Hepatocyte (in vitro differentiated cells): Measurements from ENCODE around the gene CAMSAP1.

Experiments used
- CTCF ChIP-seq: fragments of 200-600 bp; sonication (generic); IDR thresholded peaks from 2 replicates; pipeline ENCODE4 v1.5.1; 2016; ENCODE audit warnings: antibody characterized with exemption, mild to moderate bottlenecking; ENCODE audit not compliant: poor library complexity
- EZH2 ChIP-seq: fragments of 200-600 bp; sonication (generic); IDR thresholded peaks from 2 replicates; pipeline ENCODE4 v1.6.1; 2016; ENCODE audit warnings: antibody characterized with exemption, mild to moderate bottlenecking, borderline replicate concordance
- EZH2phosphoT487 ChIP-seq: fragments of 200-600 bp; sonication (generic); IDR thresholded peaks from one replicate; pipeline ENCODE4 v1.6.1; 2018; ENCODE audit warnings: antibody characterized with exemption, mild to moderate bottlenecking, low read depth, moderate library complexity; ENCODE audit not compliant: unreplicated experiment, severe bottlenecking

- TF ChIP-seq CTCF (no peak), EZH2 (no peak), EZH2phosphoT487 (no peak)
Observed at GRCh38 chr9:135928731-135929655, 21.6 kb upstream of the CAMSAP1 start.
